DND-41 (cell line): Measurements from ENCODE around the gene WNT7B.

Source experiments
- ATAC-seq: fragments of 200-7000 bp; cut with Tn5 transposase; 3 replicates; pipeline ENCODE4 v1.9.1; 2021; ENCODE audit warnings: low read depth; ENCODE audit not compliant: insufficient read depth
- DNase-seq: peaks from one replicate; pipeline ENCODE4 v3.0.0-alpha.2; 2020
- H2AFZ ChIP-seq: 2 replicates; pipeline ENCODE4 v1.6.0; 2012; ENCODE audit warnings: low read depth, low read length
- H3K27ac ChIP-seq: 2 replicates; pipeline ENCODE4 v1.5.1; 2012; ENCODE audit warnings: low read length, inconsistent platforms
- H3K27me3 ChIP-seq: fragments of 200-600 bp; sonication (generic); 2 replicates; pipeline ENCODE4 v1.6.0; 2012; ENCODE audit warnings: low read length, mild to moderate bottlenecking, inconsistent platforms; ENCODE audit not compliant: insufficient read depth, poor library complexity
- H3K36me3 ChIP-seq: 2 replicates; pipeline ENCODE4 v1.5.1; 2012; ENCODE audit warnings: low read length, inconsistent platforms; ENCODE audit not compliant: insufficient read depth
- H3K4me1 ChIP-seq: 2 replicates; pipeline ENCODE4 v1.5.1; 2012; ENCODE audit warnings: mild to moderate bottlenecking, low read length; ENCODE audit not compliant: insufficient read depth
- H3K4me2 ChIP-seq: 2 replicates; pipeline ENCODE4 v1.6.0; 2012; ENCODE audit warnings: mild to moderate bottlenecking, moderate library complexity, low read length, inconsistent platforms; ENCODE audit not compliant: insufficient read depth
- H3K4me3 ChIP-seq, 2 experiments: fragments of 200-600 bp in 1 of 2; shearing (Covaris generic) in 1 of 2; 2 replicates each; pipeline ENCODE4 v1.5.1; 2012 to 2016; ENCODE audit warnings: inconsistent platforms in 2 of 2, low read length in 2 of 2, mild to moderate bottlenecking in 2 of 2, low read depth in 1 of 2, moderate library complexity in 1 of 2
- H3K79me2 ChIP-seq: 2 replicates; pipeline ENCODE4 v1.6.0; 2012; ENCODE audit warnings: low read length, inconsistent platforms; ENCODE audit not compliant: insufficient read depth
- H3K9ac ChIP-seq: 2 replicates; pipeline ENCODE4 v1.6.0; 2012; ENCODE audit warnings: low read depth, mild to moderate bottlenecking, inconsistent platforms, low read length, moderate library complexity
- H3K9me3 ChIP-seq: 2 replicates; pipeline ENCODE4 v1.5.1; 2012; ENCODE audit warnings: low read length, moderate library complexity, mild to moderate bottlenecking, inconsistent platforms; ENCODE audit not compliant: insufficient read depth, severe bottlenecking
- H4K20me1 ChIP-seq: 2 replicates; pipeline ENCODE4 v1.6.0; 2012; ENCODE audit warnings: low read length; ENCODE audit not compliant: insufficient read depth
- CTCF ChIP-seq: IDR thresholded peaks from 2 replicates; pipeline ENCODE4 v1.5.1; 2012; ENCODE audit warnings: borderline replicate concordance, low read length, moderate library complexity, mild to moderate bottlenecking; ENCODE audit not compliant: poor library complexity, severe bottlenecking; ENCODE audit errors: extremely low read depth
- EZH2 ChIP-seq: IDR thresholded peaks from 3 replicates; pipeline ENCODE4 v1.6.1; 2012; ENCODE audit warnings: borderline replicate concordance, low read depth, mild to moderate bottlenecking, moderate library complexity, low read length, inconsistent platforms; ENCODE audit not compliant: severe bottlenecking

The WNT7B gene

GRCh38 chr22:45977551-45978274 is 751 bp upstream of the WNT7B start:
- peak overlapping the region; percentile 52; the same call in 1 of the 2 replicates for H3K9ac ChIP-seq
- TF ChIP-seq EZH2 (no peak), CTCF (no peak)
- H2AFZ ChIP-seq, result no peak overlapping the region
- peak overlapping the region in 1 of 2 experiments; percentile 65; a peak in 1 of 4 replicates for H3K4me3 ChIP-seq
- H3K79me2 ChIP-seq, result no peaks in the 10 kb centered on the region
- H3K36me3 ChIP-seq, result no peaks in the 10 kb centered on the region
- H3K4me1 ChIP-seq, result peaks cover 24% of the 10 kb centered on the region
- peaks cover 41% of the 10 kb centered on the region for H4K20me1 ChIP-seq
- ATAC-seq (no peak), DNase-seq (peak; percentile 30)
- H3K4me2 ChIP-seq, result peak overlapping the region; percentile 78
- no peak overlapping the region for H3K27ac ChIP-seq
- no peaks in the 10 kb centered on the region for H3K9me3 ChIP-seq
- H3K27me3 ChIP-seq, result peaks cover 30% of the 10 kb centered on the region

GRCh38 chr22:45976254-45977002 is 534 bp downstream of the WNT7B start:
- DNase-seq, result no peak

GRCh38 chr22:45975164-45976161 is 1.5 kb downstream of the WNT7B start:
- Histone ChIP-seq H2AFZ (no peak overlapping the region), H4K20me1 (peaks cover 40% of the 10 kb centered on the region), H3K9me3 (no peaks in the 10 kb centered on the region), H3K9ac (no peak overlapping the region), H3K4me3 (no peak overlapping the region), H3K4me2 (no peak overlapping the region), H3K27me3 (peaks cover 37% of the 10 kb centered on the region), H3K36me3 (no peaks in the 10 kb centered on the region), H3K4me1 (peaks cover 24% of the 10 kb centered on the region), H3K79me2 (no peaks in the 10 kb centered on the region), H3K27ac (no peak overlapping the region)
- no peak for ATAC-seq
- no peak for TF ChIP-seq CTCF
- TF ChIP-seq EZH2, result no peak
- DNase-seq, result no peak

More at GRCh38 chr22:45976254-45977002, 534 bp downstream of the WNT7B start:
- H3K4me3 ChIP-seq, result no peak overlapping the region
- H4K20me1 ChIP-seq, result peaks cover 44% of the 10 kb centered on the region
- no peak for ATAC-seq
- H3K9me3 ChIP-seq, result no peaks in the 10 kb centered on the region
- H3K9ac ChIP-seq, result no peak overlapping the region
- no peak overlapping the region for H2AFZ ChIP-seq
- peaks cover 24% of the 10 kb centered on the region for H3K4me1 ChIP-seq
- H3K36me3 ChIP-seq, result no peaks in the 10 kb centered on the region
- H3K27ac ChIP-seq, result no peak overlapping the region
- H3K27me3 ChIP-seq, result peaks cover 31% of the 10 kb centered on the region
- H3K4me2 ChIP-seq, result no peak overlapping the region
- H3K79me2 ChIP-seq, result no peaks in the 10 kb centered on the region
- TF ChIP-seq EZH2, result no peak
- no peak for TF ChIP-seq CTCF
